MV-4-11 (cell line): ENCODE measurements around the gene BGN.

Experiments
- DNase-seq: peaks from one replicate; lab custom pipeline; 2025; lab: John Stamatoyannopoulos, UW

BGN gene

DNA sequence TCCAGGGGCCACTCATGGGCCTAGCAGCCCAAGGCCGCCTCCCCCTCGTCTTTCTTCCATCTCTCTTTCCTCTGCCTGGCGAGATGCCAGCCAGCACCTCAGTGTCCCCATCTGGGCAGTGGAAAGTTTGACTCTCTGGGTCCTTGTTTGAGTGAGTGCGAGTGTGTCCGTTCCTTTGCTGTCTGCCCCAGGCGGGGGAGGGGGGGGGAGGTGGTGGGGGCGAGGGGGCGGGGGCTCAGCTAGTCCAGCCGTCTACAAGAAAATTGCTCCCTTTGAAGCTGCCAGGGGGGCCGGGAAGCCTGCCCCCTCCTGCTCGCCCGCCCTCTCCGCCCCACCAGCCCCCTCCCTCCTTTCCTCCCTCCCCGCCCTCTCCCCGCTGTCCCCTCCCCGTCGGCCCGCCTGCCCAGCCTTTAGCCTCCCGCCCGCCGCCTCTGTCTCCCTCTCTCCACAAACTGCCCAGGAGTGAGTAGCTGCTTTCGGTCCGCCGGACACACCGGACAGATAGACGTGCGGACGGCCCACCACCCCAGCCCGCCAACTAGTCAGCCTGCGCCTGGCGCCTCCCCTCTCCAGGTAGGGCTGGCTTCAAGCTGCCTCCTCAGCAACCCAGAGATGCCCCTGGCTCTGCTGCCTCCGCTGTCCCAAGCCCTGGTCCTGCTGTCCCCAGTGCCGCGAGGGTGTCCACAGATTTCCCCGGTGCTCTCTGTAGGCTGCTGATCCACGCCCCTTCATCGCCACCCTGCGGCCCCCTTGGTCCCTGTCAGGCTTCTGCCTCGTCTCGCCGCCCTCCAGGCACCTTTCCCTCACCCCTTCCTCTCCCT, at the start of gene BGN:
Gene BGN, plus strand, starts transcription at position 440 of the 821 bp plus-strand sequence. CDS start 9,652 bp downstream, outside the sequence.
- no peak for DNase-seq

DNA sequence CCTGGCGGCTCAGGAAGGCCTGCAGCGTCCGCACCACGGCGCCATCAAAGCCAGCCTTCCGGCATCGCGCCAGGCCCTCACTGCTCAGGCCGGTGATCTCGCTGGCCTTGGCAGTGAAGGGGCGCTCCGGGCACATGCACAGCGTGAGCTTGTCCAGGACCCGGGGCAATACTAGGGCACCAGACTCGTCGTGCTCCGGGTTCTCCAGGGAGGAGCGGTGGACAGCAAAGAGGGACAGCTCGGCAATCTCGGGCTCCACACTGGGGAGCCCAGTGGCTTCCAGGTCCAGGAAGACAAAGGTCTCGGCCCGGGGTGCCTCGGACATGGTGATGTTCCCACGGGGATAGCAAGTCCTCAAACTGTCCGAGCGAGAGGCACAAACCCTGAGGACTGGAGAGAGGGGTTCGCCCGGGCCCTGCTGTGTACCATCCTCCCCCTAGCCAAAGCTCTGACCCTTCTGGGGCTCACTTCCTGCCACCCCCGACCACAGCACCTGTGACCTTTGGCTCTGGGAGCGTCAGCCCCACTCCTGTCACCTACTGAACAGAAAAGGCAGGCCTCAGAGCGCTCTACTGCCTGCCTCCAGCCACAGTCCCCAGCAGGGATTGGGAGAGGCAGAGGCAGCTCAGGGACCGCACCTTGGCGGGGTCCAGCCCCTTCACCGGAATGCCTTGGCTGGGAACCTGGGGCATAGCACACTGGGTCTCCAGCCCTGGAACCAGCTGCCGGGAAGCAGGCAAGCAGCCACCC, 49.5 kb upstream of the BGN start:
- DNase-seq, result no peak

GRCh38 chrX:153445856-153446635, 48.7 kb upstream of the BGN start, which contains the start of gene TREX2:
TREX2 (minus strand) TSS chrX:153446056; CDS start chrX:153445430, 626 bp downstream.
- no peak for DNase-seq

DNA sequence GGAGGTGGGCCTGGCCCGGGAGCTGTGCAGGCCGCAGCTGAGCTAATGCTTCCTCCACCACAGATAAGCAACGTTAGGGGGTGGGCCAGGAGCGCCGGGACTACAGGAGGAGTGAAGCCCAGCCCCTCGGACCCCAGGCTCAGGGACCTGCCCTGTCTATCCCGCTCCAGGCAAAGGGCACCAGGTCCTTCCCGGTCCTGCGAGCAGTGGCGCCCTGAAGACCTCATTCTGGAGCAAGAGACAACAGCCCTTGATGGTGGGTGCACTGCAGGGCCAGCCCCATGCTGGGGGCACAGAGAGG, 48.2 kb upstream of the BGN start:
- DNase-seq, result no peak

GRCh38 chrX:153446950-153447580, 47.7 kb upstream of the BGN start:
- DNase-seq, result no peak

DNA sequence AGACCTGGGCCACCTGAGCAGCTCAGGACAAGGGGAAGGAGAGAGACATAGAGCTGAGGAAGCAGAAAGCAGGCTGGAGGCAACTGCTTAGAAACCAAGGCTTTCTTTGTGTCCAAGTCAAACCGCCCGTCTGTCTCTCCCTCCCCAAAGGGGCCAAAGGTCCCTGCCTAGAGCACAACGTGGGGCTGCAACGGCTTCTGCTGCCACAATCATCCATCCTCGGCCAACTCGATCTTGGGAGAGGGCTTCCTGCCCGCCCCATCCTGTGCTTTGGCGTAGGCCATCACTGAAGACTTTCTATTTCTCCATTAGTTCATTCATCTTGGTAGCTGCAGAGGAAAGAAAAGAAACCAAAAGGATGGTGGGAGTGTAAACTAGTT, 47.2 kb upstream of the BGN start:
- DNase-seq, result no peak

GRCh38 chrX:153448556-153449367, 46.0 kb upstream of the BGN start:
- no peak for DNase-seq

- no peak for DNase-seq
These were observed 45.2 kb upstream of the BGN start for GRCh38 chrX:153449368-153450113.

DNA sequence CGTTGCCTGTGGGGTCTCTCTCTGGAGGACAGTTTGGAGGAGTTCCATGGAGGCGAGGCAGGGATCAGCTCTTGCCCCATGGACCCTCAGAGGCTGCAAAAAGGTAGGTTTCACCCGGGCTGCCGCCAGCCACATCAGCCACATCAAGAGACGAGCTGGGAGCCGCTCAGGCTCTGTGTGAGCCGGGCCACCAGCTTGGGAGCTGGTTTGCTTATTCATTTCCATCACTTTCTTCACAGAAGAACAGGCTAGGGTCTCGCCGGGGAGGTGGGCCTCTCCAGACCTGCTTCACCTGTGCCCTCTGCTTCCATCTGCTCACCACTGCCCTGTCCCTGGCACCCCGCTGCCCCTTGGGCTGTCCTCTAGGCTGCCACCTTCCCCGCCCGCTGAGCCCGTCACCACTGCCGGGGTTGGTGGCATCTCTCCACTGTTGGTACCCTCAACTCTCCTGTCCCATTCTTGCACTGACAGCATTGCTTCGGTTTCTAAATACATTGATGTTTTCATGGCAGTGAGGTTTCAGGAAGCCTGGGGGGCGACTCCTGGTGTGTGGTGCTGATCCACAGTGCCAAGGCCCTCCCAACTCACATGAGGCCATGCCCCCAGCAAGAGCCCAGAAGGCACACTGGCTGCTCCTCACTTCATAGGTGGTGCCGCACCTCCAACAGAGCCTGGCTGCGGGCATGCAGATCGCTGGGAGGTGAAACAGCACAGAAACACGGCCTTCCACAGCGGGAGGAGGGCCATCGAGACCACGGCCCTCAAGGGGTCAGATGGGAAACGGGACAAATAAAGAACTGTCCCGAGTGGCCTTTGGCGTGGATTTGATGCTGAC, 44.4 kb upstream of the BGN start:
- no peak for DNase-seq

GRCh38 chrX:153450949-153451277, 43.9 kb upstream of the BGN start:
- no peak for DNase-seq

- DNase-seq, result no peak
These were observed 39.8 kb upstream of the BGN start for GRCh38 chrX:153454901-153455550.

DNA sequence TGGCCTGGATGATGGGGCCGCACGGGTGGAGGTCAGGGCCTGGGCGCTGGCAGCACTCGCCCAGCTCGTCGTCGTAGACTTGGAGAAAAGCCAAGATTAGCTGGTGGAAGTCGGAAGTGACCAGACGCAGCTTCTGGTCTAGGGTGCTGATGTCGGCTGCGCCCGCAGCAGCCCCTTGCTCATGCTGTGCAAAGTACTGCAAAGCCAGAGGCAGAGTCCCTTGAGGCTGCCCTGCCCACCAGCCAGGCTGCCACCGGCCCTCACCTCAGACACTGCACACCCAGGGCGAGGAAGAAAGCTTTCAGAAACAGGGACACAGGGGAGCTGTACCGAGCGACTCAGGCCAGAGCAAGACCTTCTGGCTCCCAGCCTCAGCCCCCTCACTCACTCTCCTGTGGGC, 39.2 kb upstream of the BGN start:
- DNase-seq, result no peak

- no peak for DNase-seq
These were observed 38.6 kb upstream of the BGN start for GRCh38 chrX:153456161-153456560.

- no peak for DNase-seq
These were observed 38.1 kb upstream of the BGN start for GRCh38 chrX:153456704-153457103.

- no peak for DNase-seq
These were observed 37.5 kb upstream of the BGN start for GRCh38 chrX:153457136-153457825.

DNA sequence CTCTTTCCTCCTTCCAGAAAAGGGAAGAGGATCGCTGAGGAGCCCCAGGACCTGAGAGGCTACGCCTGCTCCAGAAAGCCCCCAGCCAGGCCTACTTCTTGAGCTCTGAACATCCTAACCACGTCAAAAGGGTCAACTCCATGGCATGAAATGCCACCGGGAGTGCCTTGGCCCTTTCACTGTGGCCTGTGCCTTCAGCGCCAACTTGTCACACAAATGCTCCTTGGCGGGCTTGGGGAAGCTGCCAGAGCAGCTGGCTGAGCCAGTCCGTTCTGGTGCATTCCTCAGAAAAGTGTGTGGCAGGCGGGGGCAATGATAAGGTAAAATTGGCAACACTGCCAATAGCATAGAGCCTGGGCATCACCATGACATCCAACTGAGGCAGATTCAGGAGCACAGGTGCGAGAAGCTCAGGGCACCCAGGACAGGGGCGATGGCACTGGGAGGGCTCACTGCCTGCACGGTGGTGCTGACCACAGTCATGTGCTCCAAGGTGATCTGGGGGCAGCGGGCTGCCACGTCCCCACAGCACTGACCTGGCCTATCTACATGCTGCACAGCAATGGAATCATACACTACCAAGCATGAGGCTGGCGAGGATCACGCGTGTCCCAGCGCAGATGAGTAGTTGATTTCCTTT, 36.8 kb upstream of the BGN start:
- DNase-seq, result no peak

DNA sequence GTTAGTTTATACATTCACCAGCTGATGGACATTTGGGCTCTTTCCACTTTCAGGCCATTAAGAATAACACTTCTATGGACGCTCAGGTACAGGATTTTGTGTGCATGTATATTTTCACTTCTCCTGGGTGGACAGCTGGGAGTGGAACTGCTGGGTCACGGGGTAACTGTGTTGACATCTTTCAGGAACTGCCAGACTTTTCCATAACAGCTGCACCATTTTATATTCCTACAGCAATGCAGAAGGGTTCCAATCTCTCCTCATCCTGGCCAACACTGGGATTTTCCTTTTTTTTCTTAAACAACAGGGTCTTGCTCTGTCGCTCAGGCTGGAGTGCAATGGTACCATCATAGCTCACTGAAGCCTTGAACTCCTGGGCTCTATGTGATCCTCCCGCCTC, 36.3 kb upstream of the BGN start:
- no peak for DNase-seq

- DNase-seq, result no peak
These were observed 34.8 kb upstream of the BGN start for GRCh38 chrX:153459986-153460385.
